ENCODE measurements around the gene NLGN4Y.

DNA sequence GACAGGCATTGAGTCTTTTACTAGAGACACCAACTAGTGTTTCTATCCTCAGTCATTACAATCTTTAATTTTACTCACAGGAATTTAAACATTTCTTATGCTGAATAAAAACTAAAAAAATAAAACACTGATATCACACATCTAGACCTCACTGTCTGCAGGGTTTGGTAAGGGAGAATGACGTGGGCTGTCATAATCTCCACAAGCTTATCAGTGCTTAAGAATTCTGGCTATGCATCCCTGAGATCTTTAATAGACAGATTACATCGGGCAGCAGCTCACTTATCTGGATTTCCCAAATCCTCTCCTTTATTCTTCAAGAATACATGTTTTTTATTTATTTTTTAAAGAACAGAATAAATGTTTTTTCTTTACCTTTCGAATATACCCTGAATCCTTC lies 313.1 kb downstream of the NLGN4Y start:
- TF ChIP-seq, protein P1, sequence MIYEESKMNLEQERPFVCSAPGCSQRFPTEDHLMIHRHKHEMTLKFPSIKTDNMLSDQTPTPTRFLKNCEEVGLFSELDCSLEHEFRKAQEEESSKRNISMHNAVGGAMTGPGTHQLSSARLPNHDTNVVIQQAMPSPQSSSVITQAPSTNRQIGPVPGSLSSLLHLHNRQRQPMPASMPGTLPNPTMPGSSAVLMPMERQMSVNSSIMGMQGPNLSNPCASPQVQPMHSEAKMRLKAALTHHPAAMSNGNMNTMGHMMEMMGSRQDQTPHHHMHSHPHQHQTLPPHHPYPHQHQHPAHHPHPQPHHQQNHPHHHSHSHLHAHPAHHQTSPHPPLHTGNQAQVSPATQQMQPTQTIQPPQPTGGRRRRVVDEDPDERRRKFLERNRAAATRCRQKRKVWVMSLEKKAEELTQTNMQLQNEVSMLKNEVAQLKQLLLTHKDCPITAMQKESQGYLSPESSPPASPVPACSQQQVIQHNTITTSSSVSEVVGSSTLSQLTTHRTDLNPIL (CRISPR knock-in tag; IDR thresholded peaks at IDR 0.05; ENCODE audit: low read depth) = no peak
- TF ChIP-seq, protein P2, sequence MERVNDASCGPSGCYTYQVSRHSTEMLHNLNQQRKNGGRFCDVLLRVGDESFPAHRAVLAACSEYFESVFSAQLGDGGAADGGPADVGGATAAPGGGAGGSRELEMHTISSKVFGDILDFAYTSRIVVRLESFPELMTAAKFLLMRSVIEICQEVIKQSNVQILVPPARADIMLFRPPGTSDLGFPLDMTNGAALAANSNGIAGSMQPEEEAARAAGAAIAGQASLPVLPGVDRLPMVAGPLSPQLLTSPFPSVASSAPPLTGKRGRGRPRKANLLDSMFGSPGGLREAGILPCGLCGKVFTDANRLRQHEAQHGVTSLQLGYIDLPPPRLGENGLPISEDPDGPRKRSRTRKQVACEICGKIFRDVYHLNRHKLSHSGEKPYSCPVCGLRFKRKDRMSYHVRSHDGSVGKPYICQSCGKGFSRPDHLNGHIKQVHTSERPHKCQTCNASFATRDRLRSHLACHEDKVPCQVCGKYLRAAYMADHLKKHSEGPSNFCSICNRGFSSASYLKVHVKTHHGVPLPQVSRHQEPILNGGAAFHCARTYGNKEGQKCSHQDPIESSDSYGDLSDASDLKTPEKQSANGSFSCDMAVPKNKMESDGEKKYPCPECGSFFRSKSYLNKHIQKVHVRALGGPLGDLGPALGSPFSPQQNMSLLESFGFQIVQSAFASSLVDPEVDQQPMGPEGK (CRISPR knock-in tag; IDR thresholded peaks at IDR 0.05; ENCODE audit: borderline replicate concordance) = no peak
- no peak for TF ChIP-seq ESRRG (CRISPR knock-in tag; IDR thresholded peaks at IDR 0.05)
- TF ChIP-seq SNAI2 (CRISPR knock-in tag; IDR thresholded peaks at IDR 0.05) = no peak
- no peak for TF ChIP-seq PPARA (CRISPR knock-in tag; IDR thresholded peaks at IDR 0.05; ENCODE audit: borderline replicate concordance)

Data from SK-N-SH treated with all-trans-retinoic acid at 6 μM for 48 hours (cell line).